NT2/D1 (cell line): ENCODE measurements around the gene STX16.

Experiments used
- DNase-seq: peaks from one replicate; pipeline ENCODE4 v3.0.0-alpha.2; 2011; ENCODE audit warnings: low read depth, low spot score
- H3K27me3 ChIP-seq: 2 replicates; pipeline ENCODE4 v1.6.0; 2011; ENCODE audit warnings: mild to moderate bottlenecking; ENCODE audit not compliant: insufficient read length, insufficient read depth
- H3K36me3 ChIP-seq: 2 replicates; pipeline ENCODE4 v1.6.1; 2011; ENCODE audit warnings: mild to moderate bottlenecking, low read length, mixed read lengths; ENCODE audit not compliant: insufficient read depth, insufficient read length
- H3K4me1 ChIP-seq: 2 replicates; pipeline ENCODE4 v1.5.1; 2011; ENCODE audit not compliant: insufficient read depth, insufficient read length
- H3K4me3 ChIP-seq: 2 replicates; pipeline ENCODE4 v1.5.1; 2011; ENCODE audit warnings: low read depth; ENCODE audit not compliant: insufficient read length
- H3K9ac ChIP-seq: 2 replicates; pipeline ENCODE4 v1.6.0; 2011; ENCODE audit warnings: low read depth; ENCODE audit not compliant: insufficient read length
- H3K9me3 ChIP-seq: 2 replicates; pipeline ENCODE4 v1.5.1; 2011; ENCODE audit warnings: mild to moderate bottlenecking, low read length; ENCODE audit not compliant: insufficient read depth
- SUZ12 ChIP-seq: IDR thresholded peaks from 2 replicates; pipeline ENCODE4 v1.6.1; 2011; ENCODE audit not compliant: insufficient read length, insufficient read depth; ENCODE audit errors: extremely low read depth
- YY1 ChIP-seq: IDR thresholded peaks from 2 replicates; pipeline ENCODE4 v1.6.1; 2011; ENCODE audit not compliant: insufficient read length, insufficient read depth
- ZNF274 ChIP-seq: IDR thresholded peaks from 2 replicates; pipeline ENCODE4 v1.6.1; 2011; ENCODE audit warnings: mild to moderate bottlenecking, low read depth, low read length

Gene STX16

DNA sequence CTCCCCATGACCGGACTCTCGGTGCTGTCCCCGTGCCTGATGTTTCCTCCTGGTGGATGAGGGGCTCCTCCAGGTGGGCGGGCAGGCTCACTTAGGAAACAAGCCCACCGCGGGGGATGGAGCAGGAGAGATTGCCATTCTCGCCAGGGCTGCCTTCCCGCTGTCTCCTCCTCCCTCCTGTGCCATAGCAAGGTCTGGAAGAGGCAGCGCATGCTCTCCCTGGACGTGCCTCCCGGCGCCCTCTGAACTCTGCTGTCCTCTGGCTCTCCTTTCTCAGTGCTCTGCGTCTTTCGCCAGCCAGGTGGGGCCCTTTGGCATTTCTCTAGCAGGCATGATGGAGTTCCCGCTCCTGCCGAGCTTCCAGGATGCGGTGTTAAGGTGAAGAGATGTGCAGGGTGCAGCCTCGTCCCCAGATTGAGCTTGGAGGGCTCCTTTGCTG is 24.1 kb downstream of the STX16 start:
- Histone ChIP-seq H3K4me3 (no peak overlapping the region), H3K9me3 (no peaks in the 10 kb centered on the region), H3K27me3 (no peaks in the 10 kb centered on the region), H3K36me3 (peaks cover 91% of the 10 kb centered on the region), H3K9ac (peak overlapping the region; percentile 12), H3K4me1 (peaks cover 9% of the 10 kb centered on the region)
- TF ChIP-seq YY1 = no peak
- no peak for TF ChIP-seq SUZ12
- DNase-seq = no peak

DNA sequence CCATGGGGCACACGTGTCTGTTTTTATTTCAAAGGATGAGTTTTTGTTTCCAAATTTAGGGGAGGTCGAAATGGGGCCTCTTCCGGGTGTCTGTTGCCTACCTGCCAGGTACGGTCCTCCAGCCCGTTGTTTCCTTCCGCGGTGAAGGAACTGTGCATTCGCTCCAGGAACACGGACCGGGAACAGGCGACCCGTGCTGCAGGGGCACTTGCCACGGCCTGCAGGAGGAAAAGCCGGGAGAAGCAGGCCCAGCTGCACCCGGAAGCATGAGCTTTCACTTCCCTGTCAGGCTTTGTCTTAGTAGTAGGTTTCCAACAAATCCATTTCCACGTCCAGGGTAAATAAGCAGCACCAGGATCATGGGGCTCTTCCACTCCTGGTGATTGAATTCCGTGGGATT is 24.6 kb downstream of the STX16 start:
- H3K9me3 ChIP-seq = no peaks in the 10 kb centered on the region
- no peak for TF ChIP-seq SUZ12
- no peak for TF ChIP-seq YY1
- TF ChIP-seq ZNF274 = no peak
- peaks cover 91% of the 10 kb centered on the region for H3K36me3 ChIP-seq
- H3K4me3 ChIP-seq = no peak overlapping the region
- DNase-seq = no peak
- H3K27me3 ChIP-seq = no peaks in the 10 kb centered on the region
- no peak overlapping the region for H3K9ac ChIP-seq
- peaks cover 6% of the 10 kb centered on the region for H3K4me1 ChIP-seq

DNA sequence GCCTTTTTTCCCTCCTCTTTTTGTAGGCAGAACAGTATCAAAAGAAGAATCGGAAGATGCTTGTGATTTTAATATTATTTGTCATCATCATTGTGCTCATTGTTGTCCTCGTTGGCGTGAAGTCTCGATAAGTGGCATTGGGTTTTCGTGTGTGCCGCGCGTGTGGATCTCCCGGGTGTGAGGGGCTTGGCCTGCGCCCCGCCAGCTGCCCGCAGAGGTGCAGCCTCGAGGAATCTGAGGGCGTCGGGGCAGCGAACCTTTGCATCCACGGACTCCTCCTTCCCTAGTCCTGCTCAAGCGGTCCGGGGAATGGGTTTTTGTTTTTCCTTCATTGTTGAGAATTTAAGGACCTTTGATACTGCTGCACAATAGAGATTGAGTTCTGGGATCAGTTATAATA is 25.1 kb downstream of the STX16 start:
- no peaks in the 10 kb centered on the region for H3K27me3 ChIP-seq
- no peak overlapping the region for H3K4me3 ChIP-seq
- no peak for TF ChIP-seq SUZ12
- TF ChIP-seq YY1 = no peak
- TF ChIP-seq ZNF274 = no peak
- H3K36me3 ChIP-seq = peaks cover 89% of the 10 kb centered on the region
- no peak overlapping the region for H3K9ac ChIP-seq
- no peak for DNase-seq
- no peaks in the 10 kb centered on the region for H3K9me3 ChIP-seq
- peaks cover 3% of the 10 kb centered on the region for H3K4me1 ChIP-seq

DNA sequence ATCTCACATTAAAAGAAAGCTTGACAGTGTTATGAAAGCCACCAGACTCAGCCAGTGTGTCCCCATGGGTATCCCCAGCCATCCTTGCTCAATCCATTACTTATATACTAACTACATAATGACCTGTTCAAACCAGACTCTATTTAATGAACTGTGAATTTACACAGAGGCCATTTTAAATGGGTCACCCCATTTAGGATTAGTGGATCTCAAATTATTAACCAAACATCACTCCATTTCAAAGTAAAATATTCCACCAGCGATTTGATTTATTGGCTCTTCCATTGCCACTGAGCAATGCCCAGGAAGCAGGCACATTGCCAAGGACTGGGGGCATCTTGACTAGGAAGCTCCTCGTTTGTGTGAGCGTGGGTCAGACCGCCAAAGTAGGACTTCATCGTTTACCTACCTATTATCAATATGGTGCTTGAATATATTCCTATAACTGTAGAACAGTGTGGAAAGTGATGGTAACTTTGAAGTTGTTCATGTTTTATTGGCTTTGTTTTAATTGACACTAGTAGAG is 26.1 kb downstream of the STX16 start:
- DNase-seq = no peak
- no peaks in the 10 kb centered on the region for H3K27me3 ChIP-seq
- H3K9me3 ChIP-seq = no peaks in the 10 kb centered on the region
- no peak overlapping the region for H3K9ac ChIP-seq
- no peak overlapping the region for H3K4me3 ChIP-seq
- TF ChIP-seq SUZ12 = no peak
- no peak for TF ChIP-seq ZNF274
- no peak for TF ChIP-seq YY1
- peaks cover 82% of the 10 kb centered on the region for H3K36me3 ChIP-seq
- H3K4me1 ChIP-seq = peaks cover 3% of the 10 kb centered on the region

DNA sequence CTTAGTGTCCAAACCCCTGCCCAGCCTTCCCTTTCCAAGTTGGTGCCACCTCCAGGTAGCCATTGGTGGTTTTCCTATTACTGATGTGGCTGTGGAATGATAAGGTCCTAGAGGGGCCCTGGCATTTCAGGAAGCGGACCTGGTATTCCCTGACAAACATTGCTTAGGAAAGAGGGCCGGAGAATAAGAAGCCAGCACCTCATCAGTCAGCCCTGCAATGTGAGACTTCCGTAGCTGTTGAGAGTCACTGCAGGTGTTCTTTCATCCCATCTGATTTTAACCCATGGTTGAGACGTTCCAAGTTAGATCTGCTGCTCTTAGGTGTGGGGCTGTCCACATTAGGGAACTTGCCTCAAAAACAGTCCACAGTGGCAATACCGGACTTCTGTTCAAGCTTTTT is 26.7 kb downstream of the STX16 start:
- Histone ChIP-seq H3K36me3 (peaks cover 75% of the 10 kb centered on the region), H3K27me3 (no peaks in the 10 kb centered on the region), H3K4me3 (no peak overlapping the region), H3K9me3 (no peaks in the 10 kb centered on the region), H3K9ac (no peak overlapping the region), H3K4me1 (peaks cover 3% of the 10 kb centered on the region)
- TF ChIP-seq YY1 (no peak), SUZ12 (no peak), ZNF274 (no peak)
- no peak for DNase-seq

DNA sequence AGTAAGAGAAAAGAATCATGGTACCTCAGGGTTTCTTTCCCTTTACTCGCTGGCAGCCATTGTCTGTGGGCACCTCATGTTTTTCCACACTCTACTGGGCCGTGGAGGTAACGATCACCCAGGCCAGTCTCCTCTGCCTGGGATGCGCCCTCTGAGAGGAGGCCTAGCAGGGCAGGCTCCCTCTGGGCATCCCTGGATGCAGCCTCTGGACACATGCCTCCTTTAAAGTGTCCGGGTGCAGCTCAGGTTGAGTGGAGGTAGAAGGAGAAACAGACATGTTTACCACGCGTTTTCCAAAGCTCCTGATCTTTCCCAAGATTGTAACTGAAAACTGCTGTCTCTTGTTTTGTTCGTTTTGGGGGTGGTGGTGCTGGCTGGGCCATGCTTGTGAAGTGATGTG is 27.7 kb downstream of the STX16 start:
- no peak for TF ChIP-seq SUZ12
- no peak for TF ChIP-seq YY1
- TF ChIP-seq ZNF274 = no peak
- no peaks in the 10 kb centered on the region for H3K9me3 ChIP-seq
- no peak for DNase-seq
- no peak overlapping the region for H3K4me3 ChIP-seq
- H3K27me3 ChIP-seq = no peaks in the 10 kb centered on the region
- H3K4me1 ChIP-seq = peaks cover 3% of the 10 kb centered on the region
- H3K36me3 ChIP-seq = peaks cover 65% of the 10 kb centered on the region
- no peak overlapping the region for H3K9ac ChIP-seq

DNA sequence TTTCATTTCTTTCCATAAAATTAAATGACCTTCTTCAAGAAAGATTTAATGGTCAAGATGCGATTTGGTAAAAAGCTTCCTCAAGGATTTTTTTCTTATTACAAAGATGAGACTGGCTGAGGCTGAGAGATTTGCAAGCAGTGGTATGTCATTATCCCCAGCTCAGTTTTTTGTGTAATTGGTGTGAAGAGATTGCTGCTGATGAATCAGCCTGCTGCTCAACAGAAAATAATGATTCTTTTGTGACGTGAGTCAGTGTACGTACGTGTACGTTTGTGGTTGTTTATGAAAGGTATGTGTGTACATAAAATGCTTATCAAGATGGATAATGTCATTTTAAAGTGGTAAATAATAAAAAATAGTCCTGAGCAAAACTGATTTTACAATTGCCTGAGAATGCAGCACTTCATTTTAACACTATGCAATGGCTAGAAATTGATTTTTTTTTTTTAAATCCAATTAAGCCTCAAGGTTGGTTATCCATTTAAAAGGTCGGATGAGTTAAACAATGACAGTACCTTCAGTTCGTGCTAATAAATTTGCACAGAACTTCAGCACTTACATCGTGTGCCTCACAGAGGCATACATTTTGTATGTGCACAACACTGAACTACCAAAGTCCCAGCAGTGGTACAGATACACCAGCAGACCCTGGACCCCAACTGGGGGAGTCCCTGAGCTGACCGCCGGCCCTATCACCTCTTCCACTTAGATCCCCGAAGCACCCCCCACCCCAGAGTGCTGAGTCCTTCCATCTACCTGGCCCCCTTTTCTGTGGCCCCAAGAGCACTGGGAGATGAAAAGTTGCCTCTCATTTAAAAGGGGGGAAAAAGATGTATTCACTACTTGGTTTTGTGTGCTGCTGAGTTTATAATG is 31.8 kb downstream of the STX16 start:
- H3K27me3 ChIP-seq = no peaks in the 10 kb centered on the region
- H3K9ac ChIP-seq = no peak overlapping the region
- H3K4me3 ChIP-seq = no peak overlapping the region
- H3K36me3 ChIP-seq = peaks cover 25% of the 10 kb centered on the region
- H3K9me3 ChIP-seq = no peaks in the 10 kb centered on the region
- no peak for DNase-seq
- H3K4me1 ChIP-seq = no peaks in the 10 kb centered on the region
- TF ChIP-seq ZNF274 = no peak
- TF ChIP-seq SUZ12 = no peak
- no peak for TF ChIP-seq YY1
